GM19468 (cell line): ENCODE measurements around the gene VAV2.

Source experiments
- ATAC-seq: cut with Tn5 transposase; IDR thresholded peaks from one replicate; pipeline ENCODE4 v1.9.1; 2021; ENCODE audit warnings: mild to moderate bottlenecking, moderate library complexity, moderate number of reproducible peaks; ENCODE audit not compliant: unreplicated experiment; ENCODE audit errors: extremely low read depth

VAV2 gene

GRCh38 chr9:133956520-133957076 lies 35.5 kb downstream of the VAV2 start:
- ATAC-seq = no peak

- no peak for ATAC-seq
These were observed 36.2 kb downstream of the VAV2 start for GRCh38 chr9:133955821-133956411.

- peak; percentile 8 for ATAC-seq
These were observed 37.1 kb downstream of the VAV2 start for GRCh38 chr9:133954862-133955529.

GRCh38 chr9:133953976-133954709 lies 38.0 kb downstream of the VAV2 start:
- no peak for ATAC-seq

GRCh38 chr9:133953621-133953975 lies 38.5 kb downstream of the VAV2 start:
- ATAC-seq = no peak

GRCh38 chr9:133952598-133953550 lies 39.2 kb downstream of the VAV2 start:
- ATAC-seq = no peak

- ATAC-seq = no peak
These were observed 40.9 kb downstream of the VAV2 start for GRCh38 chr9:133951265-133951664.

- ATAC-seq = no peak
These were observed 41.5 kb downstream of the VAV2 start for GRCh38 chr9:133950629-133951111.

- no peak for ATAC-seq
These were observed 41.9 kb downstream of the VAV2 start for GRCh38 chr9:133950192-133950591.

- no peak for ATAC-seq
These were observed 42.5 kb downstream of the VAV2 start for GRCh38 chr9:133949486-133950061.

GRCh38 chr9:133948561-133949485 lies 43.3 kb downstream of the VAV2 start:
- no peak for ATAC-seq

GRCh38 chr9:133948131-133948530 lies 44.0 kb downstream of the VAV2 start:
- ATAC-seq = no peak

GRCh38 chr9:133946840-133947486 lies 45.2 kb downstream of the VAV2 start:
- ATAC-seq = no peak

GRCh38 chr9:133945977-133946753 lies 46.0 kb downstream of the VAV2 start:
- peak; percentile 35 for ATAC-seq

GRCh38 chr9:133945314-133945975 lies 46.7 kb downstream of the VAV2 start:
- ATAC-seq = peak; percentile 65

- ATAC-seq = no peak
These were observed 47.4 kb downstream of the VAV2 start for GRCh38 chr9:133944746-133945135.
